HG03558 (cell line): ENCODE results near the gene LAMA5.

Source experiments
- ATAC-seq: cut with Tn5 transposase; IDR thresholded peaks from one replicate; pipeline ENCODE4 v1.9.1; 2021; ENCODE audit warnings: moderate number of reproducible peaks; ENCODE audit not compliant: unreplicated experiment; ENCODE audit errors: extremely low read depth

The LAMA5 gene, protein sequence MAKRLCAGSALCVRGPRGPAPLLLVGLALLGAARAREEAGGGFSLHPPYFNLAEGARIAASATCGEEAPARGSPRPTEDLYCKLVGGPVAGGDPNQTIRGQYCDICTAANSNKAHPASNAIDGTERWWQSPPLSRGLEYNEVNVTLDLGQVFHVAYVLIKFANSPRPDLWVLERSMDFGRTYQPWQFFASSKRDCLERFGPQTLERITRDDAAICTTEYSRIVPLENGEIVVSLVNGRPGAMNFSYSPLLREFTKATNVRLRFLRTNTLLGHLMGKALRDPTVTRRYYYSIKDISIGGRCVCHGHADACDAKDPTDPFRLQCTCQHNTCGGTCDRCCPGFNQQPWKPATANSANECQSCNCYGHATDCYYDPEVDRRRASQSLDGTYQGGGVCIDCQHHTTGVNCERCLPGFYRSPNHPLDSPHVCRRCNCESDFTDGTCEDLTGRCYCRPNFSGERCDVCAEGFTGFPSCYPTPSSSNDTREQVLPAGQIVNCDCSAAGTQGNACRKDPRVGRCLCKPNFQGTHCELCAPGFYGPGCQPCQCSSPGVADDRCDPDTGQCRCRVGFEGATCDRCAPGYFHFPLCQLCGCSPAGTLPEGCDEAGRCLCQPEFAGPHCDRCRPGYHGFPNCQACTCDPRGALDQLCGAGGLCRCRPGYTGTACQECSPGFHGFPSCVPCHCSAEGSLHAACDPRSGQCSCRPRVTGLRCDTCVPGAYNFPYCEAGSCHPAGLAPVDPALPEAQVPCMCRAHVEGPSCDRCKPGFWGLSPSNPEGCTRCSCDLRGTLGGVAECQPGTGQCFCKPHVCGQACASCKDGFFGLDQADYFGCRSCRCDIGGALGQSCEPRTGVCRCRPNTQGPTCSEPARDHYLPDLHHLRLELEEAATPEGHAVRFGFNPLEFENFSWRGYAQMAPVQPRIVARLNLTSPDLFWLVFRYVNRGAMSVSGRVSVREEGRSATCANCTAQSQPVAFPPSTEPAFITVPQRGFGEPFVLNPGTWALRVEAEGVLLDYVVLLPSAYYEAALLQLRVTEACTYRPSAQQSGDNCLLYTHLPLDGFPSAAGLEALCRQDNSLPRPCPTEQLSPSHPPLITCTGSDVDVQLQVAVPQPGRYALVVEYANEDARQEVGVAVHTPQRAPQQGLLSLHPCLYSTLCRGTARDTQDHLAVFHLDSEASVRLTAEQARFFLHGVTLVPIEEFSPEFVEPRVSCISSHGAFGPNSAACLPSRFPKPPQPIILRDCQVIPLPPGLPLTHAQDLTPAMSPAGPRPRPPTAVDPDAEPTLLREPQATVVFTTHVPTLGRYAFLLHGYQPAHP (N-terminal part only)

DNA sequence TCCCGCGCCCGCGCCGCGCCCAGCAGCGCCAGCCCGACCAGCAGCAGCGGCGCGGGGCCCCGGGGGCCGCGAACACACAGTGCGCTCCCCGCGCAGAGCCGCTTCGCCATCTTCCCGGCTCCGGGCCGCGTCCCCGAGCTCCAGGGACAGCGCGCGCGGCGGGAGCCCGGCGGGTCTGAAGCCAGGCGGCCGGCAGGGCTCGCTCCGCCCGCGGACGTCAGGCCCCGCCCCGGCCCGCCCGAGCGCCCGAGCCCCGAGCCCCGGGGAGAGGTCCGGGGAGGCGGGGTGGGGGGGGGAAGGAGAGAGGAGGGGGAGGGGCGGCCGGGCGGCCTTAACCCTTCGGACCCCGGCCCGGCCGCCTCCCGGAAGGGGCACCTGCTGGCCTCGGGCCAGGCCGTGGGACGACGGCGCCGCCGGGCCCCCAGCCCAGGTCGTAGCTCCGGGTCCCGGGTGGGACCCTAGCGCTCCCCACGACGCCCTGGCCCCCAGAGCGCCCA lies at the start of gene LAMA5:
TSS of gene LAMA5 (minus strand) at position 177 of the 497 bp plus-strand sequence. CDS start at position 110, 67 bp downstream.
- ATAC-seq: no peak

DNA sequence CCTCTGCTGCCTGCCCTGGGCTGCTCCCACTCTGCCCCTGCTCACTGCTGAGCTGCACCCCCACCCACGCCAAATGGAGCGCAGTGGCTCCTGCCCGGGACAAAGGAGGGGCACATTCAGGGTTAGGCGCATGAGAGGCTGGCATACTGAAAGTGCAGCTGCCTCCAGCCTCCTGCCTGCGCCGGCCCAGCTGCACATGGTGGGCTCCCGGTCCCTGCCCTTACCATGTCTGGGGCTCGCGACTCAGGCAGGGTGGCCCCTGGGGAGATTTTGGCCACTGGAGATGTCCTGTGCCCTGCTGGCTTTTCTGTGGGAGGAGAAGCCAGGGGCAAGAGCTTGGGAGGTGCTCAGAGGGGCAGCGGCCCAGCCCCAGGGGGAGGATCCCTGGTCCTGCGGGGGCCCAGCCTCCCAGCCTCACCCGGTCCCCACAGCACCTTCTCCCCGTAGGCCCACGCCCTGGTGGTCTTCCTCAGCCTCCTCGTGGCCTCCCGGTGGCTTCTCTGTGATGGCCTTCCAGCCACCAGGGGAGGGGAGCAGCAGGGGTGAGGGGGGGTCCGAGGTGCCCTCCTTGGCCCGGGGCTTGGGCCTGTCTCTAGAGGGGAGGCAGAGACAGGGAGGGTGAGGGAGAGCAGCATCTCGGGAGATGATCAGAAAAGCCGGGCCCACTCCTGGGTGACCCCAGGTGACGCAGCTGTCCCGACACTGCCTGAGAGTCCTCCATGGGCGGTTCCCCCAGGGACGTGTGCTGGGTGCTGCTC lies 48.4 kb upstream of the LAMA5 start:
- ATAC-seq: no peak

- no peak for ATAC-seq
These were observed 46.9 kb upstream of the LAMA5 start for GRCh38 chr20:62413896-62414481.

DNA sequence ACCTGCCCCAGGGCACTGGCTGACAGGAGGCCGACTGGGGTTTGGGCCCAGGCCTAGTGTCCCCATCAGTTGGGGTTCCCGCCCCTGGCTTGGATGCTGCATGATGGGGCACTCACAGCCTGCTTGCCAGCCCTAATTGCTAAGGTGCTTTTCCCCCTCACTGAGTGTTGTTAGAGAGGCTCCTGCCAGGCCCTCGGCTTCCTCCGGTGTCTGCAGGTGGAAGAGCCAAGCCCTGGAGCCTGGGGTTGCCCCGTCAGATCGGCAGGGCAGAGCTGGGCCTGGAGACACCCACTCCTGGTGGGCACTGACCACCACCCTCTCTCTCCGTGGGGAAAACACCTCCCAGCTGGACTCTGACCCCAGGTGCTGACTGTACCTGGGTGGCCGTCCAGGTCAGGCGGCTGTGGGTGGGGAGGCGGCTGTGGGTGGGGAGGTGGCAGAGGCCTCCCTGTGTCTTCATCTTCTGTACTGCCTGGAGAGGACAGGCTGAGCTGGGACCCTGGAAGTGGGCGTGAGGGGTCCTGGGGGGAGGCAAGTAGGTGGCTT lies 46.0 kb upstream of the LAMA5 start:
- no peak for ATAC-seq

- no peak for ATAC-seq
These were observed 45.3 kb upstream of the LAMA5 start for GRCh38 chr20:62412194-62413024.

- no peak for ATAC-seq
These were observed 44.5 kb upstream of the LAMA5 start for GRCh38 chr20:62411479-62412193.

GRCh38 chr20:62410746-62411478 lies 43.8 kb upstream of the LAMA5 start:
- ATAC-seq: no peak

- no peak for ATAC-seq
These were observed 43.0 kb upstream of the LAMA5 start for GRCh38 chr20:62409931-62410745.

- ATAC-seq: no peak
These were observed 42.2 kb upstream of the LAMA5 start for GRCh38 chr20:62409086-62409853.

DNA sequence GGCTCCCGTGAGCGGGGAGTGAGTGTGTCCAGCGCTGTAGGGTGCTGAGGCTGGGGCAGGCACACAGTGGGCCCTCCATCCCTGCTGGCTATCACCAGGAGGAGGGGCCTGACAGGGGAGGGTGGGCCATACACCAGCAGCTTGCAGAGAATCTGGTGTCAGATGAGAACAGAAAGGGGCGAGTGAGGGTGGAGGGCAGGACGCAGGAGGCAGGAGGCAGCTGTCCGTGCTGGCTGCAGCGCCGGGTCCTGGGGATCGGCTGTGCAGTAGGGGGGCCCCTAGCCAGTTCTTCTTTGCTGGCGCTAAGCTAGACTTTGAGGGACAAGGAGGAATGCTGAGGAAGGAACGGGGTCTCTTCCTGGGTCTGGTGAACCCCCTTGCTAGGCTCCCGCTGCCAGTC lies 41.5 kb upstream of the LAMA5 start:
- ATAC-seq: no peak

DNA sequence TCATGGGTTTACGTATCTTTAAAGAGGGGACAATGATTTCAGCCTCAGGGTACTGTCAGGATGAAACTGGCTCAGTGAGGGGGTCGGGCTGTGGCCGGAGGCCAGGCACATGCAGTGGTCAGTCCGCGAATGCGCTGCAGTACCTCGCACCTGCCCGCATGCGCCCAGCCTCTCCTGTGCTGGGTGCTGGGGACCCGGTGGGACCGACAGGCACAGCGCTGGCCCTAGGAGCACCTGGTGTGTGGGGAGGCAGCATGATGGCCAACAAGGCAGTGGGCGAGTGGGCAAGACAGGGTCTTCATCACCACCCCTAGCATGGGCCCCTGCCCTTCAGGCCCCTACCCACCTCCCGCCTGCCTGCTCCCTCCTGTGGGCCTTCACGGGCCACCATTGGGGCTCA lies 40.9 kb upstream of the LAMA5 start:
- ATAC-seq: no peak

GRCh38 chr20:62407221-62407992 lies 40.3 kb upstream of the LAMA5 start, which contains the start of gene CABLES2:
CABLES2 (minus strand) TSS chr20:62407285; CDS start chr20:62407276, 9 bp downstream.
- peak; percentile 84 for ATAC-seq

DNA sequence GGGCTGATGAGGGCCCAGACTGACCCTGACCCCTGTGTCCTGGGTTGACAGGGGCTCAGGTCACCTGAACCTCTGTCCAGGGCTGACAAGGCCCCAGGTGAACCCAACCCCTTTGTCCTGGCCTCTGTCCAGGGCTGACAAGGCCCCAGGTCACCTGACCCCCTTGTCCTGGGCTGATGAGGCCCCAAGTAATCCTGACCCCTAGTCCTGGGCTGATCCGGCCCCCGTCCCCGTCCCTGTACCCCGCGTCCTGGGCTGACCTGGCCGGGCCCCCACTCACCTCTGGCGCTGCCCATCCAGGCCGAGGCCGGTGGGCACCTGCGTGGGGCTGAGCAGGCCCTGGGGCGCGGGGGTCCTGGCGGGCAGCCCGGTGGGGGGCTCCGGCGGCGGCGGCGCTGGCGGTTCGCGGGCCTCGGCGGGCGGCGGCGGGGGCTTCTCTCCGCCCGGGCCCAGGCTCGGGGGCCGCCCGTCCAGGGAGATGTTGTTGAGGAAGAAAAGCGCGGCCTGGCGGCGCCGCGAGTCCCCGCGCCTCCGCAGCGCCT lies 39.6 kb upstream of the LAMA5 start:
- ATAC-seq: no peak

GRCh38 chr20:62405981-62406513 lies 38.9 kb upstream of the LAMA5 start:
- no peak for ATAC-seq
